ENCODE measurements around the gene ARHGEF7. TPM values are rescaled to one million over a fixed set of nuclear protein-coding genes. Genes with fewer than 3 reads are reported as not detected.

The ARHGEF7 gene
- total and polyA plus RNA-seq, 5 donors from 2014 or later, result 7.1 to 84.9 (median 9.8) TPM

DNA sequence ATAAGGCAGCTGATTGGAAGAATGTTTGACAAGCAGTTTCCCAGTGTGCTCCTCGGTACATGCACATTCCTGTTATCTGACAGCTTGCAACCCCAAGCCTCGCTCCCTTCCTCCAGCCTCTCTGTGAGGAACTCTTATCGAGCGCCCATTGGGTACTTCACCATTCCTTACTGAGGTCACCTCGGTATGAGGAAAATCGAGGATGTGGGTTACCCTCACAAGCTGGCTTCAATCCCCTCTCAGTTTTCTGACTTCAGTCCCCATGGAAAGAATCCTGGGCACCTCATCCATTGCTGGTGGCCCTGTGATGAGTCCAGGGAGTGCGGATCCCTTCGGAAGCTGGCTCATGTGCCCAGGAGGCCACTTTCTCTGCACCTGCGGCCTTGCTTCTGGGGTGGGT, 222.6 kb downstream of the ARHGEF7 start:
- no peaks in the 10 kb centered on the region for H3K27me3 ChIP-seq (ENCODE audit: control insufficient read depth, insufficient read depth, low read length)
- Mint-ChIP-seq H3K27me3 (peaks cover 7% of the 10 kb centered on the region), H3K4me1 (peaks cover 0 to 8% (median 0%) of the 10 kb centered on the region in 4 donors)

DNA sequence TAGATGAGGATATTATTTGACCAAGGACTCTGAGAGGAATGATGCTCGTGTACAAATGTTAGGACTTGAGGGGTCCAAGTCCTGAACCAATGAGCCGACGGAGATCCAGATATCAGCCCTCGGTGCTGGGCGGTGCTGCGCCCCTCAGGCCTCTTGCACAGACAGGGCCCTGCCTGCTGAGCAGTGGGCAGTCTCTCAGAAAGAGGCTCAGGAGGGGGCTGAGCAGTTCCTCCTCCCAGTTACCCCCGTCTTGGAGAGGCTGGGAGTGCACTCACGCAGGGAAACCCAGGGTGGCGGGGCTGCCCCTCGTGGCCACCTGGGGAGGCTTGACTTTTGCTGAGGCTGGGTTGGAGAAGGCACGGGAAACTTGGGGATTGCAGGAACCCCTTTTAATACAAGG, 223.7 kb downstream of the ARHGEF7 start:
- ATAC-seq (ENCODE audit: low read depth in 2 of 2) (no peak), DNase-seq (no peak)
- Mint-ChIP-seq H3K4me3 (no peak overlapping the region), H3K27ac (no peak overlapping the region), H3K27me3 (no peaks in the 10 kb centered on the region), H3K4me1 (peaks cover 0 to 17% (median 0%) of the 10 kb centered on the region in 4 donors), H3K36me3 (peaks cover 13% of the 10 kb centered on the region), H3K9me3 (peaks cover 0 to 3% (median 0%) of the 10 kb centered on the region in 7 donors)
- H3K36me3 ChIP-seq (ENCODE audit: control insufficient read depth, insufficient read depth, low read length), result no peaks in the 10 kb centered on the region
- no peaks in the 10 kb centered on the region for H3K9me3 ChIP-seq (ENCODE audit: control insufficient read depth in 2 of 2, low read length in 2 of 2)
- no peaks in the 10 kb centered on the region for H3K4me1 ChIP-seq (ENCODE audit: control insufficient read depth, insufficient read depth, low read length, poor library complexity, severe bottlenecking)
- no peak overlapping the region for H3K4me3 ChIP-seq (ENCODE audit: low read depth, low read length)
- H3K27me3 ChIP-seq (ENCODE audit: control insufficient read depth, insufficient read depth, low read length), result no peaks in the 10 kb centered on the region
- no peak overlapping the region for H3K27ac ChIP-seq (ENCODE audit: insufficient read depth, low read length, poor library complexity, severe bottlenecking)

More for the DNA sequence above, 222.6 kb downstream of the ARHGEF7 start:
- DNase-seq, result no peak
- Histone ChIP-seq H3K4me3 (ENCODE audit: low read depth, low read length) (no peak overlapping the region), H3K27ac (ENCODE audit: insufficient read depth, low read length, poor library complexity, severe bottlenecking) (no peak overlapping the region), H3K9me3 (ENCODE audit: control insufficient read depth in 2 of 2, low read length in 2 of 2) (no peaks in the 10 kb centered on the region), H3K4me1 (ENCODE audit: control insufficient read depth, insufficient read depth, low read length, poor library complexity, severe bottlenecking) (no peaks in the 10 kb centered on the region), H3K36me3 (ENCODE audit: control insufficient read depth, insufficient read depth, low read length) (no peaks in the 10 kb centered on the region)
- Mint-ChIP-seq H3K4me3 (no peak overlapping the region), H3K9me3 (peaks cover 0 to 4% (median 1%) of the 10 kb centered on the region in 7 donors), H3K27ac (no peak overlapping the region), H3K36me3 (peaks cover 13% of the 10 kb centered on the region)
- ATAC-seq (ENCODE audit: low read depth in 2 of 2), result no peak

DNA sequence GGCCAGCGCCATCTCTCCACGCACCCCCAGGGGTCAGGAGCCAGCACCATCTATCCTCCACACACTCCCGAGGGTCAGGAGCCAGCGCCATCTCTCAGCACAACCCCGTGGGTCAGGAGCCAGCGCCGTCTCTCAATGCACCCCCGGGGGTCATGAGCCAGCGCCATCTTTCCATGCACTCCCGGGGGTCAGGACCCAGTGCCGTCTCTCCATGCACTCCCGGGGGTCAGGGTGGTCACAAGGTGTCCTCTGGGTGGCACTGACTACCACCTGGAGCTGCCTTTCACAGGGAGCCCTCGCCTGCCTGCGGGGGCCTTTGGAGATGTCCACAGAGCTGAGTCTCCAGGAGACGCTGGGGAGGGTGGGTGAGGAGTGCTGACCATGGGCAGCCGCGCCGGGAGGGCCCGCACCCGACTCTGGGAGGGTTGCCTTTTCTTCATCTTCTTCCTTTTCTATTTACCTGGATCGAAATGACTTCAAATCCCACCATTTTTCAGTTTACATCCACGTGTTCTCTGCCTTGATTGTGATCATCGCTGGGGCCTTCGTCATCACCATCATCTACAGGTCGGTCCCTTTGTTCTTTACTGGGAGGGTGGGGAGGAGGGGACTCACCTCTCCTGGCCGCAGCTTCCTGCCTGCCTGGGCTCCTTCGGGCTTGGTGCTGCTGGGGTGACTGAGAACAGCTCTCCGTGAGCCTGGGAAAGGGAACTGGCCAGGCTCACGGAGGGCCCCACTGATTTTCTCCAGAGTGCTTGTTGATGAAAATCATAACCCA, 224.4 kb downstream of the ARHGEF7 start:
- no peaks in the 10 kb centered on the region for H3K27me3 ChIP-seq (ENCODE audit: control insufficient read depth, insufficient read depth, low read length)
- H3K4me1 ChIP-seq (ENCODE audit: control insufficient read depth, insufficient read depth, low read length, poor library complexity, severe bottlenecking), result no peaks in the 10 kb centered on the region
- ATAC-seq (ENCODE audit: low read depth in 2 of 2) (no peak), DNase-seq (no peak)
- H3K27me3 Mint-ChIP-seq, result no peaks in the 10 kb centered on the region
- H3K36me3 Mint-ChIP-seq, result peaks cover 13% of the 10 kb centered on the region
- H3K9me3 Mint-ChIP-seq, result peaks cover 0 to 3% (median 0%) of the 10 kb centered on the region in 7 donors
- no peak overlapping the region for H3K4me3 ChIP-seq (ENCODE audit: low read depth, low read length)
- no peak overlapping the region for H3K4me3 Mint-ChIP-seq
- no peaks in the 10 kb centered on the region for H3K9me3 ChIP-seq (ENCODE audit: control insufficient read depth in 2 of 2, low read length in 2 of 2)
- no peaks in the 10 kb centered on the region for H3K36me3 ChIP-seq (ENCODE audit: control insufficient read depth, insufficient read depth, low read length)
- H3K4me1 Mint-ChIP-seq, result peaks cover 0 to 19% (median 0%) of the 10 kb centered on the region in 4 donors
- H3K27ac ChIP-seq (ENCODE audit: insufficient read depth, low read length, poor library complexity, severe bottlenecking), result no peak overlapping the region
- no peak overlapping the region for H3K27ac Mint-ChIP-seq

DNA sequence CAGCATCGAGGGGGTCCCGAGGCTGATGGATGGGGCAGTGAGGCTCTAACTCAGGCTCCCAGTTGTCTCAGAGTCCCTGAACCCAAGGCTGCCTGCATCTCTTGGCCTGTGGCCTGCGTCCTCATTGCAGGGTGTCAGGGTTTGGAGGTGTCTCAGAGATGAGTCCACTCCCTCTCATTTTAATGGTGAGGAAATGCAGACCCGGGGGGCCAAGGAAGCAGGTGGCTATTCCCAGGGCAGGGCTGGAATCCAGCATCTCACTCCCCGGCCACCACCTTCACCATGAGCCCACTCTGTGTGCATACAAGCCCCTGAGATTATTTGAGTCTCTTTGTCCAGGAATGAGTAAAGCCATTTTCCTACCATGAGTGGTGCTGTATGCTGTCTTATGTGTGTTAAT, 226.8 kb downstream of the ARHGEF7 start:
- DNase-seq, result no peak
- H3K27me3 ChIP-seq (ENCODE audit: control insufficient read depth, insufficient read depth, low read length), result no peaks in the 10 kb centered on the region

DNA sequence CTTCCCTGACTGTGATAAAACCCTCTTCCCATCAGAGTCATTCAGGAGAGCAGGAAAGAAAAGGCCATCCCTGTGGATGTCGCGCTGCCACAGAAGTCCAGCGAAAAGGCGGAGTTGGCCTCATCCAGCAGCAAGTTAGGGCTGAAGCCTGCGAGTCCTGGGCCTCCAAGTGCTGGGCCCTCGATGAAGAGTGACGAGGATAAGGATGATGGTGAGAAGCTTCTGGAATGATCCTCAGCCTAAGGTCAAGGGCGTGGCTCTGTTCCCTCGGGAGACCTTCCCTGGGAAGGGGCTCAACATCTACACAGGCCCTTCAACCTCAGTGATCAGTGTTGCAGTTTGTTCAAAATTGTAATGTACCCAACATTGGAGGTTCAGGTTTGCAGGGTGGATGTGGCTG, 227.6 kb downstream of the ARHGEF7 start:
- no peak overlapping the region for H3K4me3 Mint-ChIP-seq
- peaks cover 6% of the 10 kb centered on the region for H3K36me3 Mint-ChIP-seq
- Histone ChIP-seq H3K27ac (ENCODE audit: insufficient read depth, low read length, poor library complexity, severe bottlenecking) (no peak overlapping the region), H3K4me1 (ENCODE audit: control insufficient read depth, insufficient read depth, low read length, poor library complexity, severe bottlenecking) (no peaks in the 10 kb centered on the region), H3K27me3 (ENCODE audit: control insufficient read depth, insufficient read depth, low read length) (no peaks in the 10 kb centered on the region), H3K9me3 (ENCODE audit: control insufficient read depth in 2 of 2, low read length in 2 of 2) (no peaks in the 10 kb centered on the region), H3K36me3 (ENCODE audit: control insufficient read depth, insufficient read depth, low read length) (no peaks in the 10 kb centered on the region), H3K4me3 (ENCODE audit: low read depth, low read length) (no peak overlapping the region)
- no peaks in the 10 kb centered on the region for H3K27me3 Mint-ChIP-seq
- peaks cover 0 to 19% (median 0%) of the 10 kb centered on the region in 4 donors for H3K4me1 Mint-ChIP-seq
- H3K27ac Mint-ChIP-seq, result no peak overlapping the region
- ATAC-seq (ENCODE audit: low read depth in 2 of 2) (no peak), DNase-seq (no peak)
- peaks cover 0 to 2% (median 0%) of the 10 kb centered on the region in 7 donors for H3K9me3 Mint-ChIP-seq

More for the DNA sequence above, 226.8 kb downstream of the ARHGEF7 start:
- Histone ChIP-seq H3K27ac (ENCODE audit: insufficient read depth, low read length, poor library complexity, severe bottlenecking) (no peak overlapping the region), H3K36me3 (ENCODE audit: control insufficient read depth, insufficient read depth, low read length) (no peaks in the 10 kb centered on the region), H3K9me3 (ENCODE audit: control insufficient read depth in 2 of 2, low read length in 2 of 2) (no peaks in the 10 kb centered on the region), H3K4me1 (ENCODE audit: control insufficient read depth, insufficient read depth, low read length, poor library complexity, severe bottlenecking) (no peaks in the 10 kb centered on the region), H3K4me3 (ENCODE audit: low read depth, low read length) (no peak overlapping the region)
- no peak for ATAC-seq (ENCODE audit: low read depth in 2 of 2)
- Mint-ChIP-seq H3K27me3 (no peaks in the 10 kb centered on the region), H3K4me1 (peaks cover 0 to 19% (median 0%) of the 10 kb centered on the region in 4 donors), H3K4me3 (no peak overlapping the region), H3K36me3 (peaks cover 6% of the 10 kb centered on the region), H3K9me3 (peaks cover 0 to 3% (median 0%) of the 10 kb centered on the region in 7 donors), H3K27ac (no peak overlapping the region)

DNA sequence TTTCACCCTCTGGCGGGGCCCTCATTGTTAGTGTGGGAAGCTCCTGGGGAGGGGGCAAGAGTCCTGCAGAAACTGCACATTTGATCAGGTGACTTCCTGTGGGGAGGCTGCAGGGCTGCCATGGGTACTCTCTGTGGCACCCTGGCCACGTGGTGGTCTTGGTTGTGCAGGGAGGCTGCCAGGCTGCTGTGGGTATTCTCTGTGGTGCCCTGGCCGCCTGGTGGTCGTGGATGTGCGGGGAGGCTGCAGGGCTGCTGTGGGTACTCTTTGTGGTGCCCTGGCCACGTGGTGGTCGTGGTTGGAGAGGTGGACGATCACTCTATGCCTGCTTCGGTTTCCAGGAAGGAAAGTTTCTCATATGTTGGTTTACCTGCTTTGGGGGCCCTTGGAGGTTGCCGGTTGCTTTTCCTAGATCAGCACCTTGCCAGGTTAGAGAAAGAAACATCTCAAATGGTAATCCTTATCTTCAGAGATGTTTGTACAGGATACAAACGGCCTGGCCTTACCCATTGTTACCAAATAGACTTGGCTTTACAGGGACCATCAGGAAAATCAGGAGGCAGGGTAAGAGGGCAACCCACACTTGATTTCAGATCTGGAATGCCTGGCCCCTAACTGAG, 228.2 kb downstream of the ARHGEF7 start:
- Mint-ChIP-seq H3K27me3 (no peaks in the 10 kb centered on the region), H3K27ac (peak overlapping the region in 2 of 3 donors; percentile 1 to 62), H3K4me1 (peaks cover 0 to 19% (median 0%) of the 10 kb centered on the region in 4 donors), H3K4me3 (peak overlapping the region in 1 of 4 donors; percentile 54), H3K36me3 (peaks cover 6% of the 10 kb centered on the region), H3K9me3 (peaks cover 0 to 2% (median 0%) of the 10 kb centered on the region in 7 donors)
- Histone ChIP-seq H3K4me1 (ENCODE audit: control insufficient read depth, insufficient read depth, low read length, poor library complexity, severe bottlenecking) (no peaks in the 10 kb centered on the region), H3K27me3 (ENCODE audit: control insufficient read depth, insufficient read depth, low read length) (no peaks in the 10 kb centered on the region), H3K9me3 (ENCODE audit: control insufficient read depth in 2 of 2, low read length in 2 of 2) (no peaks in the 10 kb centered on the region), H3K27ac (ENCODE audit: insufficient read depth, low read length, poor library complexity, severe bottlenecking) (no peak overlapping the region), H3K36me3 (ENCODE audit: control insufficient read depth, insufficient read depth, low read length) (no peaks in the 10 kb centered on the region), H3K4me3 (ENCODE audit: low read depth, low read length) (no peak overlapping the region)
- ATAC-seq (ENCODE audit: low read depth in 2 of 2), result no peak
- no peak for DNase-seq

DNA sequence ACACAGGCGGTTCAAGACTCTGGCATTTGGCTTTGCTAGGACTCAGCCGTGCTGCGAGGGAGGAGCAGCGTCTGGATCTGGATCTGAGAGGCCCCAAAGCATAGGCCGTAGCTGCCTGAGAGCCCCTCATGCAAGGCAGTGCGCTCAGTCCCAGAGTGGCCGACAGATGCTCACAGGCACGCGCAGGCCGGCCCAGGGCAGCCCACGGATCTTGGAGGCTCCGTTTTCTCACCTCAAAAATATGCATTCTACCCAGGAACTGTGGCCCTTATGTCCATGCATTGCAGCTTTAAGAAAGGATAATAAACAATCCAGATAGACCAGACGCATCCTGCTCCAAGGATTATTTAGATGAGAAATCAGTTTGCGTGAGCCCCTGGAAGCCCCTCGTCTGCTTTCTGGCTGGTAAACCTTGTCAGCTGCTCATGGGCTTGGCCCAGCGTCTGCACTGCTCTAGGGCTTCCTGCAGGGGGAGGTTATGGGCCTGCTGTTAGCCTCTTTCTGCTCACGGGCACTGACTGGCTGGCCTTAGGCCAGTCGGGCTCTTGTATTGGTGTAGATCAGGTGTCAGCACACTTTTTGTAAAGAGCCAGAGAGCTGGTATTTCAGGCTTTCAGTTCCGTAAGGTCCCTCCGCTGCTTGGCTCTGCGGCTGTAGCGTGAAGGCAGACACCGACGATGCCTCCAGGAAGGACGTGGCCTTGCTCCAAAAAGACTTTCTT, 229.5 kb downstream of the ARHGEF7 start:
- H3K27me3 ChIP-seq (ENCODE audit: control insufficient read depth, insufficient read depth, low read length), result no peaks in the 10 kb centered on the region
- H3K4me3 Mint-ChIP-seq, result no peak overlapping the region
- no peaks in the 10 kb centered on the region for H3K36me3 ChIP-seq (ENCODE audit: control insufficient read depth, insufficient read depth, low read length)
- no peak overlapping the region for H3K27ac Mint-ChIP-seq
- ATAC-seq (ENCODE audit: low read depth in 2 of 2), result no peak
- no peak overlapping the region for H3K4me3 ChIP-seq (ENCODE audit: low read depth, low read length)
- no peaks in the 10 kb centered on the region for H3K4me1 ChIP-seq (ENCODE audit: control insufficient read depth, insufficient read depth, low read length, poor library complexity, severe bottlenecking)
- peaks cover 0 to 19% (median 0%) of the 10 kb centered on the region in 4 donors for H3K4me1 Mint-ChIP-seq
- peaks cover 0 to 2% (median 0%) of the 10 kb centered on the region in 7 donors for H3K9me3 Mint-ChIP-seq
- H3K27ac ChIP-seq (ENCODE audit: insufficient read depth, low read length, poor library complexity, severe bottlenecking), result no peak overlapping the region
- no peaks in the 10 kb centered on the region for H3K9me3 ChIP-seq (ENCODE audit: control insufficient read depth in 2 of 2, low read length in 2 of 2)
- H3K36me3 Mint-ChIP-seq, result peaks cover 10% of the 10 kb centered on the region
- DNase-seq, result no peak
- no peaks in the 10 kb centered on the region for H3K27me3 Mint-ChIP-seq
